ENCODE data around the gene TRIM2. TPM values are rescaled to one million over a fixed set of nuclear protein-coding genes. Genes with fewer than 3 reads are reported as not detected.

TRIM2 gene
- total RNA-seq, 1 experiment from 2014 or later = 93.2 TPM

DNA sequence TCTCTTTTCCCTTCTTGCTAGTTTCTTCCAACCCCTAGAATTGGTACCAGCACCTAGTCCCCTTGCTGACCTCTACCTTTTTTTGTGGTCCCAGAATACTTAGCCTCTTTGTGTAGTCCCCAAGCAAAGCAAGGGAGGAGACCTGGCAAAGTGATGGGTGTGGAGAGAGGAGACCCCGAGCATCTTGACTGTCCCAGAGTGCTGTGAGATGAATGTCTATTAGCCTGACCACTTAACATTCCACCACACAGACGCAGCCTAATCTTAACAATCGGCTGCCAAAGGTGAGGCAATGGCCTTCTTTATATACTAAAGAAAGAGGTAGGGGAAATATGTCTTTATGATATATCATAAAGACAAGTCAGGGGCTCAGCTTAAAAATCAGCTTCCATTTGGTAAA lies 55.9 kb downstream of the TRIM2 start:
- Histone ChIP-seq H3K36me3 (ENCODE audit: insufficient read depth, low read length, poor library complexity, severe bottlenecking) (peaks cover 6% of the 10 kb centered on the region), H3K27me3 (replicated peaks; ENCODE audit: insufficient read depth, low read depth, low read length, poor library complexity) (no peaks in the 10 kb centered on the region), H3K9me3 (ENCODE audit: low read depth, low read length, poor library complexity, severe bottlenecking) (peaks cover 17% of the 10 kb centered on the region), H3K4me1 (ENCODE audit: insufficient read depth, low read length, poor library complexity, severe bottlenecking) (peaks cover 56% of the 10 kb centered on the region), H3K27ac (ENCODE audit: low read depth, low read length, poor library complexity, severe bottlenecking) (peak overlapping the region; percentile 84), H3K4me3 (ENCODE audit: low read depth, low read length, poor library complexity, severe bottlenecking) (peak overlapping the region; percentile 43)
- no TSS peak for BruUV-seq (replicated peaks)
- intact Hi-C loops (cut with micrococcal nuclease; ENCODE audit: unreplicated experiment) = no loop called here
- DNase-seq (ENCODE audit: low spot score) = no peak
- ChIA-PET CTCF (no interaction called here), POLR2A (ENCODE audit: low non-redundant PET) (interaction anchor here (0.5 to 1.0 kb wide), 2 partner anchors 11 to 20 kb away, joined by 3 to 7 read pairs; no protein-coding TSS in a partner anchor)
- TF ChIP-seq EZH2 (IDR thresholded peaks at IDR 0.05; ENCODE audit: borderline replicate concordance, low read depth, low read length, poor library complexity, severe bottlenecking) = no peak
- TF ChIP-seq, protein P1, sequence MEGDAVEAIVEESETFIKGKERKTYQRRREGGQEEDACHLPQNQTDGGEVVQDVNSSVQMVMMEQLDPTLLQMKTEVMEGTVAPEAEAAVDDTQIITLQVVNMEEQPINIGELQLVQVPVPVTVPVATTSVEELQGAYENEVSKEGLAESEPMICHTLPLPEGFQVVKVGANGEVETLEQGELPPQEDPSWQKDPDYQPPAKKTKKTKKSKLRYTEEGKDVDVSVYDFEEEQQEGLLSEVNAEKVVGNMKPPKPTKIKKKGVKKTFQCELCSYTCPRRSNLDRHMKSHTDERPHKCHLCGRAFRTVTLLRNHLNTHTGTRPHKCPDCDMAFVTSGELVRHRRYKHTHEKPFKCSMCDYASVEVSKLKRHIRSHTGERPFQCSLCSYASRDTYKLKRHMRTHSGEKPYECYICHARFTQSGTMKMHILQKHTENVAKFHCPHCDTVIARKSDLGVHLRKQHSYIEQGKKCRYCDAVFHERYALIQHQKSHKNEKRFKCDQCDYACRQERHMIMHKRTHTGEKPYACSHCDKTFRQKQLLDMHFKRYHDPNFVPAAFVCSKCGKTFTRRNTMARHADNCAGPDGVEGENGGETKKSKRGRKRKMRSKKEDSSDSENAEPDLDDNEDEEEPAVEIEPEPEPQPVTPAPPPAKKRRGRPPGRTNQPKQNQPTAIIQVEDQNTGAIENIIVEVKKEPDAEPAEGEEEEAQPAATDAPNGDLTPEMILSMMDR (conservative IDR thresholded peaks at IDR 0.05; ENCODE audit: low read depth, low read length) = no peak

DNA sequence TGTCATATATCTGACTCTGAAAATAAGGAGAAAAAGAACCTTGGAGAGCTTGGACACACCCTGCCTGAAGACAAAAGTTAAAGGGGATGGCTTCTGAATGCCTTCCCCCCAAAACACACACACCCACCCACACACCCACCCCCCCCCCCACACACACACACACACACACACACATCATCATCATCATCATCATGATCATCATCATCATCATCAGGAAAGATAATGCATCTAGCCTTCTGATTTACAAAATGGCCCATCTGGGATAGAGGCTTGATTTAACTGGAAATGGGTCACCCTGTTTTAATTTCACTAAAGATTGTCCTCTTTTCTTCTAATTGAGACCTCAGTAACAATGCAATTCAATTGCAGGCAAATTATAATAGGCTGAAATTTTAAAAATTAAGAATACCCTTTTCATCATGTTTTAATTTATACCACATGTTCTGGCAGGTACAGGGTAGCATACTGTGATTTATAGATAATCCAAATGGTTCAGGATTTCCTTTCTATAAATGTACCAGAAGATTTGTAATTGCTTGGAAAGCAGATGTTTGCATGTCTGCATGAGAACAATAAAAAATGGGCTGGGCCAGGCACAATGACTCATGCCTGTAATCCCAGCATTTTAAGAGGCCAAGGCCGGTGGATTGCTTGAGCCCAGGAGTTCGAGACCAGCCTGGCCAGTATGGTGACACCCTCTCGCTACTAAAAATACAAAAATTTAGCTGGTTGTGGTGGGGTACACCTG lies 56.5 kb downstream of the TRIM2 start:
- Histone ChIP-seq H3K27me3 (replicated peaks; ENCODE audit: insufficient read depth, low read depth, low read length, poor library complexity) (no peaks in the 10 kb centered on the region), H3K36me3 (ENCODE audit: insufficient read depth, low read length, poor library complexity, severe bottlenecking) (peaks cover 6% of the 10 kb centered on the region), H3K9me3 (ENCODE audit: low read depth, low read length, poor library complexity, severe bottlenecking) (peaks cover 17% of the 10 kb centered on the region), H3K4me3 (ENCODE audit: low read depth, low read length, poor library complexity, severe bottlenecking) (peak overlapping the region; percentile 43), H3K4me1 (ENCODE audit: insufficient read depth, low read length, poor library complexity, severe bottlenecking) (peaks cover 50% of the 10 kb centered on the region), H3K27ac (ENCODE audit: low read depth, low read length, poor library complexity, severe bottlenecking) (peak overlapping the region; percentile 84)
- peak; percentile 83 for DNase-seq (ENCODE audit: low spot score)
- ChIA-PET POLR2A (ENCODE audit: low non-redundant PET) (interaction anchor here (0.5 kb wide), 1 partner anchor 19 kb away, joined by 7 read pairs; no protein-coding TSS in a partner anchor), CTCF (no interaction called here)
- BruUV-seq (replicated peaks) = no TSS peak
- TF ChIP-seq, protein P1 (conservative IDR thresholded peaks at IDR 0.05; ENCODE audit: low read depth, low read length) = no peak
- no peak for TF ChIP-seq EZH2 (IDR thresholded peaks at IDR 0.05; ENCODE audit: borderline replicate concordance, low read depth, low read length, poor library complexity, severe bottlenecking)
- intact Hi-C loops (cut with micrococcal nuclease; ENCODE audit: unreplicated experiment) = no loop called here

DNA sequence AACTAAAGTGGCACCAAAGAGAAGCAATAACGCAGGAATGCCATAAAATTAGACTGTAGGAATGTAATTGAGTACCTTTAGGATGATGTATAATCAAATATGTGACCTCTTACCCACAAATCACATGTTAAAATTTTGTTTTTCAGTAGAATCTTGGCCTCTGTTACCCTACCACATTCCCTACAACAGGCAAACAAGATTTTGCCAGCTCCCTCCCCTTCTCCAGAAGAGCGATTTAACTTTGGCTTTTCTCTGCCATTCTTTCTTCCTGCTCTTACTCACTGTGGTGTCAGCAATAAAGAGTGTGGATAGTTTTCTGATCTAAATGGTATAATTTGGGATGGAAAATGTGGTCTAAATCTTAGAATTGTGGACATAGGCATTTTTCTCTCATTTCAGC lies 57.2 kb downstream of the TRIM2 start:
- Histone ChIP-seq H3K4me1 (ENCODE audit: insufficient read depth, low read length, poor library complexity, severe bottlenecking) (peaks cover 44% of the 10 kb centered on the region), H3K27me3 (replicated peaks; ENCODE audit: insufficient read depth, low read depth, low read length, poor library complexity) (no peaks in the 10 kb centered on the region), H3K9me3 (ENCODE audit: low read depth, low read length, poor library complexity, severe bottlenecking) (peaks cover 17% of the 10 kb centered on the region), H3K27ac (ENCODE audit: low read depth, low read length, poor library complexity, severe bottlenecking) (peak overlapping the region; percentile 66), H3K36me3 (ENCODE audit: insufficient read depth, low read length, poor library complexity, severe bottlenecking) (peaks cover 6% of the 10 kb centered on the region), H3K4me3 (ENCODE audit: low read depth, low read length, poor library complexity, severe bottlenecking) (no peak overlapping the region)
- intact Hi-C loops (cut with micrococcal nuclease; ENCODE audit: unreplicated experiment) = no loop called here
- DNase-seq (ENCODE audit: low spot score) = no peak
- POLR2A ChIA-PET (ENCODE audit: low non-redundant PET) = no interaction called here
- BruUV-seq (replicated peaks) = no TSS peak
- TF ChIP-seq, protein P1 (conservative IDR thresholded peaks at IDR 0.05; ENCODE audit: low read depth, low read length) = no peak
- TF ChIP-seq EZH2 (IDR thresholded peaks at IDR 0.05; ENCODE audit: borderline replicate concordance, low read depth, low read length, poor library complexity, severe bottlenecking) = no peak
- CTCF ChIA-PET = no interaction called here

Data from A673 (cell line).